Left colon (tissue), 2 donors: Measurements from ENCODE around the gene HNRNPUL2. TPM values are rescaled to one million over a fixed set of nuclear protein-coding genes. Genes with fewer than 3 reads are reported as not detected.
A peak's percentile ranks its signal among the peaks of the same experiment; 100 is the strongest.
"Not testable (repeated sequence)": the region's sequence is repeated elsewhere in the genome, so short reads cannot be mapped to it uniquely, and the experiment has no call there.

Source experiments
- ATAC-seq: fragments of 200-7000 bp; cut with Tn5 transposase; one replicate; pipeline ENCODE4 v1.9.1; 2020; ENCODE audit warnings: mild to moderate bottlenecking, moderate library complexity
- DNase-seq, 2 donors: peaks; one replicate each; pipeline ENCODE4 v3.0.0-alpha.2; 2020
- intact Hi-C, 2 donors: fragments of 100-400 bp; cut with DNase I in 1 of 2; cut with micrococcal nuclease in 1 of 2; formaldehyde crosslinking; loops; one replicate each; pipeline versions ENCODE4 v1.11.2 to v1.14.0; 2022; cut with DNase I, micrococcal nuclease
- total RNA-seq, 2 donors: library from RNA; stranded (reverse); fragmentation: NEBNext Ultra II Directional; extraction: Animal tissue kit (Norgen Biotek cat#: 25700); gene quantifications; one replicate each; pipeline ENCODE4 v1.2.1, GENCODE V29; 2021
- donor health status: DM: no; HTN: no; CAD: no.
- donor health status: DM: yes; HTN: yes; CAD: no.

The HNRNPUL2 gene
- total RNA-seq, 2 donors from 2014 or later = 47.5 to 54.2 TPM

- ATAC-seq (no peak), DNase-seq (no peak)
- intact Hi-C loops = no loop called here
These were observed 50.1 kb downstream of the HNRNPUL2 start for GRCh38 chr11:62677156-62677555.

GRCh38 chr11:62676698-62677097 is 50.6 kb downstream of the HNRNPUL2 start:
- ATAC-seq (no peak), DNase-seq (no peak)
- intact Hi-C loops = no loop called here

GRCh38 chr11:62675415-62675814 is 51.8 kb downstream of the HNRNPUL2 start:
- ATAC-seq, intact Hi-C loops, DNase-seq: not testable (repeated sequence)

- no peak for DNase-seq
- intact Hi-C loops = no loop called here
- no peak for ATAC-seq
These were observed 54.1 kb downstream of the HNRNPUL2 start for GRCh38 chr11:62673196-62673525.

- intact Hi-C loops = no loop called here
- ATAC-seq (peak; percentile 76), DNase-seq (peak; percentile 78 to 83)
These were observed 55.5 kb downstream of the HNRNPUL2 start, which contains the start of the genes LBHD1 and UQCC3 for GRCh38 chr11:62671608-62672389. Gene LBHD1, minus strand, starts transcription at chr11:62672267. Its CDS starts 2,236 bp downstream, at chr11:62670031. Gene UQCC3, plus strand, starts transcription at chr11:62671673. Its CDS starts 73 bp downstream, at chr11:62671746.

GRCh38 chr11:62671236-62671607 is 56.0 kb downstream of the HNRNPUL2 start:
- DNase-seq = no peak
- intact Hi-C loops = no loop called here
- ATAC-seq = peak; percentile 27

GRCh38 chr11:62669420-62670161 is 57.7 kb downstream of the HNRNPUL2 start:
- intact Hi-C loops = no loop called here
- ATAC-seq = peak; percentile 32
- peak; percentile 49 to 75 for DNase-seq

- intact Hi-C loops = no loop called here
- DNase-seq (no peak), ATAC-seq (no peak)
These were observed 59.8 kb downstream of the HNRNPUL2 start for GRCh38 chr11:62667460-62667859.

- DNase-seq (no peak), ATAC-seq (no peak)
- intact Hi-C loops = no loop called here
These were observed 60.9 kb downstream of the HNRNPUL2 start for GRCh38 chr11:62666259-62666926.

GRCh38 chr11:62665599-62666258 is 61.5 kb downstream of the HNRNPUL2 start:
- DNase-seq (peak in 1 of 2 donors; percentile 69), ATAC-seq (peak; percentile 54)
- intact Hi-C loops = no loop called here

- ATAC-seq (peak; percentile 91), DNase-seq (peak; percentile 96)
- intact Hi-C loops = no loop called here
These were observed 62.1 kb downstream of the HNRNPUL2 start, which contains the start of the genes C11orf98 and CSKMT for GRCh38 chr11:62665075-62665598. Gene C11orf98, minus strand, starts transcription at chr11:62665210. Its CDS starts 41 bp downstream, at chr11:62665169. Gene CSKMT, plus strand, starts transcription at chr11:62665312. Its CDS starts 568 bp downstream, at chr11:62665880.

- DNase-seq = peak in 1 of 2 donors; percentile 68
- intact Hi-C loops = no loop called here
- peak; percentile 60 for ATAC-seq
These were observed 62.7 kb downstream of the HNRNPUL2 start for GRCh38 chr11:62664405-62665074.

Other genes with a start within 250 kb of the HNRNPUL2 start
- gene AHNAK, start 180.7 kb downstream of the HNRNPUL2 start, total RNA-seq = 100 to 1,000 TPM; 629 to 631 TPM
- gene EEF1G, start 153.6 kb downstream of the HNRNPUL2 start, total RNA-seq = 1,000 to 10,000 TPM; 1,192 to 1,207 TPM
- 10 to 100 TPM; 14.0 to 14.7 TPM for gene TUT1, start 135.9 kb downstream of the HNRNPUL2 start, total RNA-seq
- gene MTA2, start 125.6 kb downstream of the HNRNPUL2 start, total RNA-seq = 10 to 100 TPM; 84.5 to 96.6 TPM
- 10 to 100 TPM; 45.4 to 57.9 TPM for gene EML3, start 114.7 kb downstream of the HNRNPUL2 start, total RNA-seq
- 1 to 10 TPM; 2.0 to 3.2 TPM for gene ROM1, start 114.2 kb downstream of the HNRNPUL2 start, total RNA-seq
- 10 to 100 TPM; 27.0 to 28.8 TPM for gene B3GAT3, start 105.5 kb downstream of the HNRNPUL2 start, total RNA-seq
- gene GANAB, start 80.8 kb downstream of the HNRNPUL2 start, total RNA-seq = 100 to 1,000 TPM; 214 to 270 TPM
- 10 to 100 TPM; 16.6 to 17.1 TPM for gene INTS5, start 74.2 kb downstream of the HNRNPUL2 start, total RNA-seq
- gene C11orf98, start 62.2 kb downstream of the HNRNPUL2 start, total RNA-seq = 10 to 100 TPM; 53.9 to 65.0 TPM
- 10 to 100 TPM; 14.0 to 15.1 TPM for gene CSKMT, start 62.1 kb downstream of the HNRNPUL2 start, total RNA-seq
- gene UQCC3, start 55.8 kb downstream of the HNRNPUL2 start, total RNA-seq = 10 to 100 TPM; 13.2 to 13.3 TPM
- gene LBHD1, start 55.2 kb downstream of the HNRNPUL2 start, total RNA-seq = 10 to 100 TPM in 1 of 2 donors, 1 to 10 TPM in 1; 6.5 to 12.8 TPM
- gene UBXN1, start 48.4 kb downstream of the HNRNPUL2 start, total RNA-seq = 10 to 100 TPM; 66.9 to 88.9 TPM
- 1 to 10 TPM; 2.2 to 3.6 TPM for gene LRRN4CL, start 37.9 kb downstream of the HNRNPUL2 start, total RNA-seq
- gene BSCL2, start 20.0 kb downstream of the HNRNPUL2 start, total RNA-seq = 10 to 100 TPM; 38.8 to 53.2 TPM
- under 1 TPM in 1 of 2 donors, not detected in 1; 0.81 TPM for gene GNG3, start 19.8 kb downstream of the HNRNPUL2 start, total RNA-seq
- 10 to 100 TPM; 27.3 to 34.9 TPM for gene TTC9C, start 1.0 kb upstream of the HNRNPUL2 start, total RNA-seq
- 10 to 100 TPM; 11.5 to 14.5 TPM for gene ZBTB3, start 26.7 kb upstream of the HNRNPUL2 start, total RNA-seq
- 10 to 100 TPM; 39.9 to 42.1 TPM for gene POLR2G, start 34.1 kb upstream of the HNRNPUL2 start, total RNA-seq
- 10 to 100 TPM; 16.9 to 18.3 TPM for gene TAF6L, start 43.9 kb upstream of the HNRNPUL2 start, total RNA-seq
- 10 to 100 TPM; 50.9 to 58.2 TPM for gene TMEM179B, start 59.9 kb upstream of the HNRNPUL2 start, total RNA-seq
- gene TMEM223, start 64.5 kb upstream of the HNRNPUL2 start, total RNA-seq = 10 to 100 TPM; 18.5 to 22.6 TPM
- gene NXF1, start 78.0 kb upstream of the HNRNPUL2 start, total RNA-seq = 10 to 100 TPM; 50.4 to 51.0 TPM
- 10 to 100 TPM; 37.7 to 39.6 TPM for gene STX5, start 104.6 kb upstream of the HNRNPUL2 start, total RNA-seq
- not detected for gene TEX54, start 105.4 kb upstream of the HNRNPUL2 start, total RNA-seq
- gene WDR74, start 112.1 kb upstream of the HNRNPUL2 start, total RNA-seq = 10 to 100 TPM; 31.3 to 38.9 TPM
- 100 to 1,000 TPM in 1 of 2 donors, 10 to 100 TPM in 1; 98.8 to 107 TPM for gene SLC3A2, start 153.4 kb upstream of the HNRNPUL2 start, total RNA-seq
- gene CHRM1, start 193.9 kb upstream of the HNRNPUL2 start, total RNA-seq = under 1 TPM; 0.84 to 0.98 TPM